NOMO-1 treated with DMSO at 0.1 percent for 48 hours (cell line): Measurements from ENCODE around the gene OR9K2.
"Not testable (repeated sequence)": the region's sequence is repeated elsewhere in the genome, so short reads cannot be mapped to it uniquely, and the experiment has no call there.

Source experiments
- DNase-seq: peaks from one replicate; lab custom pipeline; 2025; ENCODE audit not compliant: unreplicated experiment; lab: John Stamatoyannopoulos, UW

OR9K2 gene, protein sequence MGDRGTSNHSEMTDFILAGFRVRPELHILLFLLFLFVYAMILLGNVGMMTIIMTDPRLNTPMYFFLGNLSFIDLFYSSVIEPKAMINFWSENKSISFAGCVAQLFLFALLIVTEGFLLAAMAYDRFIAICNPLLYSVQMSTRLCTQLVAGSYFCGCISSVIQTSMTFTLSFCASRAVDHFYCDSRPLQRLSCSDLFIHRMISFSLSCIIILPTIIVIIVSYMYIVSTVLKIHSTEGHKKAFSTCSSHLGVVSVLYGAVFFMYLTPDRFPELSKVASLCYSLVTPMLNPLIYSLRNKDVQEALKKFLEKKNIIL

DNA sequence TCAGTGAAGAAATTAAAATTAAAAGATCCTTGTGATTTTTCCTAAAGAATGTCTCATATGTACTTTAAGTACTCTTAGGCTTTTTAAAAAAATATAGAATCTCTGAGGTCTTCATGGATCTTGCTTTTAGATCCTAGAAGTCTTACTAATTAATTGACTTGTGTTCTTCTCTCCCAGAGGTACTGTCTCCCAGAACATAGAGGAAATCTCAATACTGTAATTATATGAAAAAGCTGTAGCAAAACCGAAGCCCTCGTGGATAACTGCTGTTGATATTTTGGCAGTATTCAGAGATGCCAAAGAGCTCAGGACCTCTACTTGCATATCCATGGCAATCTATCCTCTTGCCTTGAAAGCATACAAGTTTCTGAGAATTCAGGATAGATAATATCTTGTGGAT lies at the start of gene OR9K2:
Gene OR9K2, plus strand, starts transcription at position 301 of the 400 bp plus-strand sequence. CDS start 3,429 bp downstream, outside the sequence.
- DNase-seq, result no peak

DNA sequence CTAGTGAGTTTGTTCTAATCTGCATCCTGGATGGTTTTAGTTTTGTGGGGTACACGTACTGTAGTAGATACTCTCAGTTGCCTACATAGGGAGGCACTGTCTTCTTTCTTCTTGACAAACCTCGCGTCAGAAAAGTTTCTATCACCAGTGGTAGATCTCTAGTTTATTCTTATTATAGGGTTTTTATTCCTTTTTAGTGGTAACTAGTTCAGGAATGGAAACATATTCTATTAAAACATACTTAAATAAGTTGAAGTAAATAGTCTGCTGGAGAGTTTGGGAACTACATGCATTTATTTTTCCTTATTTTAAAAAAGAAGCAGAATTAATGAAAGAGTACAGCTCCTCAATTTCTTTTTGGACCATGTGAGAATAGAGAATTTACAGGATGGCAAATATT lies 33.6 kb upstream of the OR9K2 start:
- no peak for DNase-seq

DNA sequence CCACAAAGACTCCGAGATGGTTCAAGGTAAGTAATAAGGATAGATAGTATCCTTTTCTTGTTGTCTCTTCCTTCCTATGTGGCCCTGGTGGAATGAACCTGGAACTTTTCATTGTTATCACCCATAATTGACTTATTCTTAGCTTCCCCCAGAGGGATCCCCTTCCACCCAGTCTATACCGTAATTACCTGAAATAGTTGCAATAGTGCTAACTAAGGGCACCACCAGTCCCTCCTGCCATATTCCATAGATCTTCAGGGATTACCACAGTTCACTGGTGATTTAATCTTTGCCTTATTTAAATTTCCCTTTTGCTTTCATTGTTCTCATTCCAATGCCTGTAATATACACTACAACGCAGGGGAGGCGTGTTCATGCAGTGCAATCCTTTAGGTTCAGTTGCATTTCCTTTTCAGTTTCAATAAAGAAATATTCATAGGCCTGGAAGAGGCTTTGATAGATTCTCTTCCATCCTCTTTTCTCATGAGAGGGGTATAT lies 13.8 kb upstream of the OR9K2 start:
- DNase-seq, result no peak

DNA sequence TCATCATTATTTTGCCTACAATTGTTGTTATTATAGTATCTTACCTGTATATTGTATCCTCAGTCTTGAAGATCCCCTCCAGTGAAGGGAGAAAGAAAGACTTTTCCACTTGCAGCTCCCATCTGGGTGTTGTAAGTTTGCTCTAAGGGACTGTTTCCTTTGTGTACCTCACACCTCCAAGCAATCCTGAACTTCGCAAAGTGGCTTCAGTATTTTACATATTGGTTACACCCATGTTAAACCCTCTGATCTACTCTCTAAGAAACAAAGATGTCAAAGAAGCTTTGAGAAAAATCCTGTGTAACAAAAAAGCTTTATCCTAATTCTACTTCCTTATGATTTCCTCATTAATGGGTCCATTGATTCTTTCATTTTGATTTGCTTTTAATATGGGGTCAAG lies 10.1 kb upstream of the OR9K2 start:
- DNase-seq, result no peak

DNA sequence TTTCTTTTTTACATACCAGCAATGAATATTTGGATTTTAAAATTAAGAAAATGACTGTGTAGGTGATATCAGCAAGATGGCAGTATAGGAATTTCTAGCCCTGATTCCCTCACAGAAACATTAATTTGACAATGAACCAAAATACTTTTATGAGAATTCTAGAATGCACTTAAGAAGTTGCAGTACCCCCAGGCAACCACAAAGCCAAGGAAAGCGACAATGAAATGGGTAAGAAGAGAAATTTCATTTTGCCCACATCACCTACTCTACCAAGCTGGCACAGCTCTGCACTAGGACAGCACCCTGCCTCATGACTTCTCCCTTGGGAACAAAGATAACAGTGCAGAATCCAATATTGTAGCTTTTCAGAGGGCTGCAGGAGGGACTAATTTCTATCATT lies 6.6 kb downstream of the OR9K2 start:
- no peak for DNase-seq

DNA sequence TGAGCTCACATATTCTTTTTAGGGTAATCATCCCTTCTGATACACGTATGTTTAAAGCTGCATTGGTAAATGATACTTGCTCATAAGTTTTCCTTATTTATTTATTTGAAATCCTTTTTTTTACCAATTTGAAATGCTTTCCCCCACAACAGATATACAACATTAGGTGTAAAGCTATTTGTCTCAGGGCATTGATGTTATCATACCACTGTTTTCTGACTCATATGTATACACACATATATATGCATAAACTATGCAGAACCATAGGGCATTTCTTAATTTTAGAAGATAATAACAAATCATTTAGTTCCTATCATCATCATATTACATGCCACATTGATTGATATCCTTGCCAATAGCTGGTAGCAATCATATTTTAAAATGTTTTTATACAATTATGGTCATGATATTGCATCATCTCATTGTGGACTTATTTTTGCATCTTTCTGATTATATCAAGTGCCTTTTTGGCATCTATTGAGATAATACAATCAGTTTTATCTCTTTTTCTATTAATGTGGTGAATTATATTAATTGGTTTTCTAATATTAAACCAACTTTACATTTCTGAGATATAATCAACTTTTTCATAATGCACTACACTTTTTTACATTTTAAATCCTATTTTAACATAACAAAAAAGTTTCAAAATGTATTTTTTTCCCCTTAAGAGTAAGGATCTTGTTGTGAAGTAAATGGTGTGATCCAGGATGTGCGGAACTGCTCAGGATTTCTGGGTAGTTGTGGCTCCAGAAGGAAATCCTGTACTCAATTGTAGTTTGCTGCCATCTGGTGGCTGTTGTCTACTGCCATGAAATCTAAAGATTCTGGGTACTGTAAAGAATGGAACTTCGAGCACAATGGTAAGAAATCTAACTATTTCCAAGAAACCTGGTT lies 16.7 kb downstream of the OR9K2 start:
- DNase-seq, result peak; percentile 29

DNA sequence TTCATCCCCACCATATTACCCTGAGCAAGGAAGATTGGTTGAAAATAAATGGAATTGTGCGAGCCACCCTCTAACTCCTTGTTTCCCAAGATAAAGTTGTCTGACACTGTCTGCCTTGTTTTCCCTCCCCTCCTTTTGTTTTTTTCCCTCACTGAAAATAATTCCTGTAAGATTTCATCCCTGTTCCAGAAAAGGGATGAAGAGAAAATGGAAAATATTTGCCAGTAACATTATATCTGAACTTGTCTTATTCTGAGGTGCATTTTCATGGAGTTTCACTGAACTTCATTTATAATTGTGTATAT lies 17.3 kb downstream of the OR9K2 start:
- no peak for DNase-seq

DNA sequence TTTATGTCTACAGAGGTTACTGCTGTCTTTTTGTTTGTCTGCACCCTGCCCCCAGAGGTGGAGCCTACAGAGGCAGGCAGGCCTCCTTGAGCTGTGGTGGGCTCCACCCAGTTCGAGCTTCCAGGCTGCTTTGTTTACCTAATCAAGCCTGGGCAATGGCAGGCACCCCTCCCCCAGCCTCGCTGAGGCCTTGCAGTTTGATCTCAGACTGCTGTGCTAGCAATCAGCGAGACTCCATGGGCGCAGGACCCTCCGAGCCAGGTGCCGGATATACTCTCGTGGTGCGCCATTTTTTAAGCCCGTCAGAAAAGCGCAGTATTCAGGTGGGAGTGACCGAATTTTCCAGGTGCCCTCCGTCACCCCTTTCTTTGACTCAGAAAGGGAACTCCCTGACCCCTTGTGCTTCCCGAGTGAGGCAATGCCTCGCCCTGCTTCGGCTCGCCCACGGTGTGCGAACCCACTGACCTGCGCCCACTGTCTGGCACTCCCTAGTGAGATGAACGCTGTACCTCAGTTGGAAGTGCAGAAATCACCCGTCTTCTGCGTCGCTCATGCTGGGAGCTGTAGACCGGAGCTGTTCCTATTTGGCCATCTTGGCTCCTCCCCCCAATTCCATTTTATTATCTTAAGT lies 40.9 kb downstream of the OR9K2 start:
- not testable (repeated sequence) for DNase-seq

DNA sequence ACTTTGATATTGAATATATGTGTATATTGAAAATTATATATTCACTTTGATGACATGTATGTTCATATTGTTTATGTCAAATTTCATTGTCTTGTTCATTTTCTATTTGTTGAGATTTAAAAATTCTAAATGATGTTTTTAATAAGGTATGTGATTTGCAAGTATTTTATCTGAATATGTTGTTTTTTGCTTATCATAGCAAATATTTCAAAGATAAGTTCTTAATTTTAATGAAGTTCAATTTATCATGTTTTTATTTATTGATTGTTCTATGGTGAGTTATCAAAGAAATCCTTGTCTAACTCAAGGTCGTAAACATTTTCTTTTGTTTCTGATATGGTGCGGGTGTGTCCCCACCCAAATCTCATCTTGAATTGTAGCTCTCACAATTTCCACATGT lies 45.2 kb downstream of the OR9K2 start:
- no peak for DNase-seq

DNA sequence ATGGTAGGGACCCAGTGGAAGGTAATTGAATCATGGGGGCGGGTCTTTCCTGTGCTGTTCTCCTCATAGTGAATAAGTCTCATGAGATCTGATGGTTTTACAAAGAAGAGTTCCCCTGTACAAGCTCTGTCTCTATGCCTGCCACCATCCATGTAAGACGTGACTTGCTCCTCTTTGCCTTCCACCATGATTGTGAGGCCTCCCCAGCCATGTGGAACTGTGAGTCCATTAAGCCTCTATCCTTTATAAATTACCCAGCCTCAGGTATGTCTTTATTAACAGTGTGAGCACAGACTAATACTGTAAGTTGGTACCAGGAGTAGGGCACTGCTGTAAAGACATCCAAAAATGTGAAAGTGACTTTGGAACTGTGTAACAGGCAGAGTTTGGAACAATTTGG lies 45.6 kb downstream of the OR9K2 start:
- not testable (repeated sequence) for DNase-seq

DNA sequence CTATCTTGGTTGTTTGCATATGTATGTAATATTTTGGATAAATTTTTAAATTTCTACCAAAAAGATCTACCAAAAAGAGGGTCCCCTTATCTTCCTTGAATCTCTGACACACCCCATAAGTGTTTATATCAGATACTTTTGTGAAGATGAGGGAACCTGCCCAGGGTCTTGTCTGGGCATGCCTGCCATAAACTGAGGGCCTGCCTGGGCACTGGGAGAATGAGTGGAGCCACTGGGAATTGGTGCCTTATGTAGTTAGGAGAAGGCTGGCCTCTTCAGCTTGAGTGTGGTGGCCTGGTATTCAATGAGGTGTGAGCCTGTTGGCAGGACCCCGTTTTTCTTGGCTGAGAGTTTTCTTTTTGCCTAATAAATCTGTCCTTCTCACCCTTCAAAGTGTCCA lies 46.5 kb downstream of the OR9K2 start:
- DNase-seq, result no peak

DNA sequence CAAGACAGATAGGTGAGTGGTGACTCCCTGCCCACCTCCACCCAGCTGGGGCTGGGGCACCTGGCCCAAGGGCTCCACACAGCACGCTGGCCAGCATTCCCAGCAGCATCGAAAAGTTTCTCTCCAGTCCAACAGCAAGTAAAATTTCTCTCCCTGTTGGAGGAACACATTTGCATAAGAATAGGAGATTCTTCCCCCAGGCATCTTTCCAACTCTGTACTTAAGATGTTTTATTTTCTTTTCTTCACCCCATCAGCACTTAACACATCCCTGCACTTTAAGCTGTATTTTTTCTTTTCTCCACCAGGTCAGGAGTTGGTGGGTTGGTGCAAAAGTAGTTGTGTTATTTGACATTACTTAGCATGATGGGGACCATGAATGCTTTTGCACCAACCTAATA lies 47.2 kb downstream of the OR9K2 start:
- DNase-seq, result no peak
